Fibroblast of peridontal ligament (primary cell): ENCODE measurements around the gene KIAA0319L.
"Not testable (repeated sequence)": the region's sequence is repeated elsewhere in the genome, so short reads cannot be mapped to it uniquely, and the experiment has no call there.

Experiments
- DNase-seq: peaks from one replicate; pipeline ENCODE4 v3.0.0-alpha.2; 2010; ENCODE audit errors: extremely low read depth

The KIAA0319L gene

DNA sequence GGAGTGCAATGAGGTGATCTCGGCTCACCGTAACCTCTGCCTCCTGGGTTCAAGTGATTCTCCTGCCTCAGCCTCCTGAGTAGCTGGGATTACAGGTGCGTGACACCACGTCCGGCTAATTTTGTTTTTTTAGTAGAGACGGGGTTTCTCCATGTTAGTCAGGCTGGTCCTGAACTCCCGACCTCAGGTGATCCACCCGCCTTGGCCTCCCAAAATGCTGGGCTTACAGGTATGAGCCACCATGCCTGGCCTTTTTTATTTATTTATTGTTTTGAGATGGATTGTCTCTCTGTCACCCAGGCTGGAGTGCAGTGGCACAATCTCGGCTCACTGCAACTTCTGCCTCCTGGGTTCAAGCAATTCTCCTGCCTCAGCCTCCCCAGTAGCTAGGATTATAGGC is 24.4 kb upstream of the KIAA0319L start:
- DNase-seq: not testable (repeated sequence)

- no peak for DNase-seq
These were observed 23.8 kb upstream of the KIAA0319L start for GRCh38 chr1:35580949-35581388.

GRCh38 chr1:35577071-35577998 is 20.1 kb upstream of the KIAA0319L start:
- DNase-seq: no peak

- not testable (repeated sequence) for DNase-seq
These were observed 19.5 kb upstream of the KIAA0319L start for GRCh38 chr1:35576766-35577070.

GRCh38 chr1:35576061-35576765 is 19.0 kb upstream of the KIAA0319L start:
- DNase-seq: no peak

- DNase-seq: no peak
These were observed 18.3 kb upstream of the KIAA0319L start for GRCh38 chr1:35575416-35575958.

GRCh38 chr1:35574655-35575415 is 17.6 kb upstream of the KIAA0319L start:
- peak; percentile 33 for DNase-seq

DNA sequence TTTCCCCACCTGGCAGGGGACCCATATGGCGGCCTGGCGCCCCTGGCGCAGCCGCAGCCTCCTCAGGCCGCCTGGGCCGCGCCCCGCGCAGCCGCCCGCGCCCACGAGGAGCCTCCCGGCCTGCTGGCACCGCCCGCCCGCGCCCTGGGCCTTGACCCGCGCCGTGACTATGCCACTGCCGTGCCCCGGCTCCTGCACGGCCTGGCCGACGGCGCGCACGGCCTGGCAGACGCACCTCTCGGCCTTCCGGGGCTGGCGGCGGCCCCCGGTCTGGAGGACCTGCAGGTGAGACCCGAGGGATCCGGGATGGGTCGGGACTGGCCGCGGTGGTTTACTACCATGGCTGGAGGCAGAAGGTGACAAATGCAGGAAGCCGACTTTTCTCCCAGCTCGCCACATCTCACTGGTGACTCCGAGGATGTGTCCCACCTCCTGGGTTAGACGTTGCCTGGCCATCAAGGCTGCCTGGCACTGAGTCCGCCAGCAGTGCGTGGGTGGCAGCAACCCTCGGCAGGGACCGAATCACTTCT is 17.0 kb upstream of the KIAA0319L start:
- DNase-seq: no peak

DNA sequence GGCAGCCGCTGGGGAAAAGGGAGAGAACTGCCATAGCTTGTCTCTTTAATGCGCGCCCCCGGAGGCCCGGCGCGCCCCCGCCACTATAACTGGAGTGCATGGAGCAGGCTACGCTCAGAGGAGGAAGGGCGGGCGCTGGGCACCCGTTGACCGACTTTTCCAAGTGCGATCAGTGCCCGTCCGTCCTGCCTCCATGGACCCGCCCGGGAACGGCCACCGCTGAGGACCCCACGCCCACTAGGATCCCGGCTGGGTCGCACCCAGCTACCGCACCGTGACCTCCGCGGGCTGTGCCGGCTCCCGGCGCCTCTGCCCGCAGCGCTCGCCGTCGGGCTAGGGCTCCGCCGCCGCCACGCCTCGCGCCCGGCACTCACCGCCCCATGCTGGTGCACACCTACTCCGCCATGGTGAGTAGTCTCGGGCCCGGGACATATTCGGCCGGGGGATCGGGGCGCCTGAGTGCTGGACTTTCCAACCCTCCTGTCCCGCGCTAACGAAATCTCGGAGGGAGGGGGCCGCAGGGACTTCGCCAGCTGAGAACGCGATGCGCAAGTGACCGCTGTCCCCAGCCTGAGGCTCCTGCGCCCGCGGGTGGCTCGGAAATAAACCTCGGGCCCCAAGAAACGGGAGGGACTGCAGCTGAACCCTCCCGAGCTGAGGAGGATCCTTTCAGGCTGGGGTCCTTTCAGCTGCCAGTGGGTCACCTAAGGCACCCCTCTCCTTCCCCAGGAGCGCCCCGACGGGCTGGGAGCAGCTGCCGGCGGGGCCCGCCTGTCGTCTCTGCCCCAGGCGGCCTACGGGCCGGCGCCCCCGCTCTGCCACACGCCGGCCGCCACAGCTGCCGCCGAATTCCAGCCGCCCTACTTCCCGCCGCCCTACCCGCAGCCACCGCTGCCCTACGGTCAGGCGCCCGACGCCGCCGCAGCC is 16.3 kb upstream of the KIAA0319L start, which contains the start of gene TFAP2E:
Gene TFAP2E (plus strand): TSS at position 117 of the 927 bp plus-strand sequence. CDS start 264 bp downstream, at position 381.
- peak; percentile 45 for DNase-seq

DNA sequence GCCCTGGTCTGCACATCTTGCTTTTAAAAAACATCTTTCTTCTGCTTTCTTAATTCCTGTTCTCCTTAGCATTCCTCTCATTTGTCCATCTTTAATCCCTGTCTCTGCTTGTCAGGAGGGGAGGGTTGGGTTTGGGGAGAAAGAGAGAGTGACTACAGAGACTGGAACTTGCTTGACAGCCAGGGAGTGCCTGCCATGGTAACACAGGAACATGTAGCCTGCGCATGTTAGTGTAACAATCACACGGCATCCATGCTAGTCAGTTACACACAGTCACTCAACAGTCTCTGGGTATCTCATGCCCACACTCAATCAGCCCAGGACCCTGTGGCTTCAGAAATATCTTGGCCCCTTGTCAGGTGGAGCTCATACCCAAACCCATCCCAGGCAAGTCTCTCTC is 15.1 kb upstream of the KIAA0319L start:
- DNase-seq: peak; percentile 10

- no peak for DNase-seq
These were observed 14.1 kb upstream of the KIAA0319L start for GRCh38 chr1:35571263-35571662.

DNA sequence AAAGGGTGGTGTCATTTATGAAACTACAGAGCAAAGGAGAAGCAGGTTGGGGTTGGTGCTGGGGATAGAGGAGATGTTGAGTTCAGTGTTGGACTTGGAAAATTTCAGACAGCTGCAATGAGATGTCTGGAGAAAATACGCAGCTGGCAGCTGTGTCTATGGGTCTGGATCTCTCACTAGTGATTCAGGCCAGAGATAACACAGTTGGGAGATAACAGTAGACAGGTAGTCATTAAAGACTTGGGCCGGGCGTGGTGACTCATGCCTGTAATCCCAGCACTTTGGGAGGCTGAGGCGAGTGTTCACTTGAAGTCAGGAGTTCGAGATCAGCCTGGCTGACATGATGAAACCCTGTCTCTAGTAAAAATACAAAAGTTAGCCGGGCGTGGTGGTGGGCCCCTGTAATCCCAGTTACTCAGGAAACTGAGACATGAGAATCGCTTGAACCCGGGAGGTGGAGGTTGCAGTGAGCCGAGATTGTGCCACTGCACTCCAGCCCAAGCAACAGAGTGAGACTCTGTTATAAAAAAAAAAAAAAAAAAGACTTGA is 13.5 kb upstream of the KIAA0319L start:
- DNase-seq: no peak

GRCh38 chr1:35569936-35570335 is 12.7 kb upstream of the KIAA0319L start:
- peak; percentile 12 for DNase-seq

DNA sequence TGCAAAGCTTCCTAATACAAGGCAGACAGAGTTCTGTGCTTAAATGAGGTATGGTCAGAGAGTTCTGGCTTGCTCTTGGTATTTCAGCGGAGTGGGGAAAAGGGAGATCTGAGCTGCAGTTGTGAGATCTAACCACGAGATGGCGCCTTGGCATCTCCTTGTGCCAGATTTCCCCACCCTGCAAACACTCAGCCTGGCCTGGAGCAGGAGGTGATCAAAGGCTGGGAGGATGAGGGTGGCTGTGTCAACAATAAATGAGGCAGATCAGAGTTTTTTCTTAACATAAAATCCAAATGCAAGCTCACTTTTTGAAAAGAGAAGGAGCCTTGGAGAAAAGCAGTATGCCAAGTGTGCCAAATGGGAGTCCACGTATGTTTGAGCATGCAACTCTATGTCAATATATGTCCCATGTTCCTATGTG is 11.8 kb upstream of the KIAA0319L start:
- peak; percentile 75 for DNase-seq

DNA sequence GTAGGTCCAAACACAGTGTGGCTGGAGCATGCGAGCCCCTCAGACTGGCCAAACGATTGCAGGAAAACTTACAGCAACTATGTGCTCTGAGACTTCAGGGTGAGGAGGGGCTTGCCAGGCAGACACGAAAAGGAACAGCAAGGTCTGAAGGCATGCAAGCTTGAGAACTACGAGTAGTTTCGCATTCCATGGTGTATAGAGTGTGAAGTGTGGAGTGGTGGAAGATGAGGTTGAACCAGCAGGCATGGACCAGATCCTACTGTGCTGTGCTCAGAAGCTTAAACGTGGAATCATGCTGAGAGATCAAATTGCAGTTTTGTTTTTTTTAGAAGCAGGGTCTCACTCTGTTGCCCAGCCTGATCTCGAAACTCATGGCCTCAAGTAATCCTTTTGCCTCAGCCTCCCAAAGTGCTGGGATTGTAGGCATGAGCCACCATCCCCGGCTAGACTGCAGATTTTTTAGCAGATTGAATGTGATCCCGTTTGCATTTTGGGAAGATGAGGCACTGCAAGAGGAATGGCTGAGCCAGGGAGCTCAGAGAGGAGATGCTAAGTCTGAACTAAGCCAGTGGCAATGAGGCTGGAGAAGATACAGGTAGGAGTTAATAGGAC is 10.8 kb upstream of the KIAA0319L start:
- peak; percentile 5 for DNase-seq

- DNase-seq: no peak
These were observed 8.5 kb upstream of the KIAA0319L start for GRCh38 chr1:35565742-35566133.

- DNase-seq: no peak
These were observed 7.9 kb upstream of the KIAA0319L start for GRCh38 chr1:35564884-35565741.

GRCh38 chr1:35564037-35564883 is 7.1 kb upstream of the KIAA0319L start:
- peak; percentile 82 for DNase-seq
